Stimulated activated CD4-positive, alpha-beta T cell treated with anti-CD3 and anti-CD28 coated beads, Interleukin-2, amount 100 ng/mL, for 4 hours (primary cell): ENCODE results near the gene FAM181A.

Source experiments
- DNase-seq: peaks from one replicate; pipeline ENCODE4 v3.0.0-alpha.2; 2020; ENCODE audit warnings: low read depth

FAM181A gene

DNA sequence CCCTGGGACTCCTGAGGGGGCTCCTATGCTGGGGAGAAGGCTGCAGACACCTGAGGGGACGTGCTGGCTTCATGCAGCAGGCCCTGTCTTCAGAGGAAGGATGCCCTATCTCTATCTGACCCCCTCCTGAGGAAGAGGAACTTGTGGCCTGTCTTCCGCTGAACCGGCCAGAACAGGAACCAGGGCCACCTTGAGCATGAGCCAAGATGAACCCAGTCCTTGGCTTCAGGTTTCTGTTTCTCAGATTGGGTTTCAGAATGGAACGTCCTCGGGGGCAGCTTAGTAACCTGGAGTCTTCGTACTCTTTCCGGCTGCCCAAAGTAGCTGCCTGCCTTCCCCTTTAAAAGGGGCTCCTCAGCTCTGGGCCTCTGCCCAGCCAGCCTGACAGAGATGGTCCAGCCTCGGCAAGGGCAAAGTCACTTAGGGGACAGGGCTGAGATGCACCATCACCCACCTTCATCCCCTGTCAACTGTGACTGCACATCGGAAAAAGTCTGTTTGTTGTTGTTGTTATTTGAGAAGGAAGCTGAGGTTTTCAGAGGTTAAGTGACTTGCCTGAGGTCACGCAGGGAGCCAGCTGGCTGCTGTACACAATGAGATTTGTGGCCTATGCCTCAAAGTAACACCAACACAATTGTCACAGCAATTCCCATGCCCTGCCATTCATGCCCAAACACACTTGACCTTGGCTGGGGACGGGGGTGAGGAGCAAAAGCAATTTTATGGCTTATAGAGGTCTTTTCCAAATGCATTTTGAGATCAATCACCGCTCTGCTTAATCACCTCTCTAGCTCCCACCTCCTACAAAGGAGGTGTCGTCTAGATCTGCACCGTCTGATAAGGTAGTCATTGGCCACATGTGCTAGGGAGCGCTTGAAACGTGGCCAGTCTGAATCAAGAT is 35.8 kb downstream of the FAM181A start:
- no peak for DNase-seq

DNA sequence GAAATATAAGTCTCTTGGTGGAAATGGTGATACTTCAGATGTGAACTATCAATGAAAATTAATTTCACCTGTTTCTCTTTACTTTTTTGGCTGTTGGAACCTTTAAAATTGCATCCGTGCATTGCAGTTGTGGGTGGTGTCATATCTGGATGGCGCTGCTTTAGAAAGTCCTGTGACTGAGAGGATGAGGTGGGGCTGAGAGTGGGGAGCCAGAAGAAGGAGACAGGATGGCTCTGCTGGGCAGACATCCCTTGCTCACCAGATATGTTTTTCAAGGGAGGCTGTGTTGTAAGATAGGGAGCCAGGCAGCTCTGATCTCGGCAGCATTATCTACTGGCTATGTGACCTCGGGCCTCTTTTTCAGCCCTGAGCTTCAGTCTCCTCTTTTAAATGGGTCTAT is 36.5 kb downstream of the FAM181A start:
- no peak for DNase-seq

DNA sequence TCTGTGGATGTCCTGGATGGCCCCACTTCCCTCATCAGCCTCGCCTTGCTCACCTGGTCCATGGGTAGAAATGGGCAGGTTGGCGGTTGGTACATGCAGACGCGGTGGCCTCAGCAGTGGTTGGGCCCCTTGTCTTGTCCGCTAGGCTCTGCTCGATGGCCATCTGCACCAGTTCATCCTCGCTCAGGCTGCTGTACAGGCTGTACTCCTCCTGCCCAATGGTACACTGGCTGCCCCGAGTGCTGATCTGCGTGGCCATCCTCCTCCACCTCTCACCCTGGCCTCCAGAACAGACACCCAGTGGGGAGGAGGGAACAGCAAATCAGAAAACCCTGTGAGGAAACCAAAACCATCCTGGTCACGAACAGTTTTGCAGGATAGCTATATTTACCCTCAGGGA is 37.1 kb downstream of the FAM181A start:
- DNase-seq: no peak

DNA sequence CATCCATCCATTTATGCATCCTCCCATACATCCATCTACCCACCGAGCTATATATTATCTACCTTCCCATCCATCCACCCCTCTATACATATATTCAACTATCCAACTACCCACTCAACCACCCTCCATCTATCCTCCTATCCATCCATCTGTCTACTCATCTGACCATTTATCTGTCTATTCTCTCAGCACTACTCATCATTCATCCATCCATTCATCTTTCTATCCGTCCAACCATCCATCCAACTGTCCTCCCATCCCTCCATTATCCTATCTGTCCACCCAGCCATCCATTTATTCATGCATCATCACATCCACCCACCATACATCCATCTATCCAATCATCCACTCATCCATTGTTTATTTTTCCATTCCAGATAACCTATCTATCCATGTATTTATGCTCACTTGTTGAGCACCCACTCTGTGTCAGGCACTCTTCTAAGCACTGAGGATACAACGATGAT is 37.7 kb downstream of the FAM181A start:
- DNase-seq: no peak

DNA sequence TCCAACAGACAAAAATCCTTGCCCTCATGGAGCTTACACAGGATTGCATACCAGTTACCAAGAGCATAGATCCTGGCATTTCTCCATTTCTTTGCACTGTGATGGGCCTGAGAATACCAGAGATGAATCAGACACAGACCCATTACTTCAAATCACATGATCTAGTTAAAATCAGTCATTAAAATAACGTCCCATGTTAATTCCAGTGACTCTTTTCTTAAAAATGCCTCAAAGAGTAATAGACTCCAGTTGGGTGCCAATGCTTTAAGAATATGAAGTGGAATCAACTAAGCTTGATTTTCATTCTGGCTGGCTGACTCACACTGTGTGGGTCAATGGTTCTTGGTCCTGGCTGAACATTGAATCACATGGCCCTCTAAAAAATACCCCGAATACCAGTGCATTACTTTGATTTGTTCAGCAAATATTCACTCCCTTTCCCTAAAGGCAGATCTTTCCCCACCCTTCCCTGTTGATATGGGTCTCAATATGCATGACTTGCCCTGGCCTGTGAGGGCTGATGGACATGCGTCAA is 38.2 kb downstream of the FAM181A start:
- DNase-seq: no peak

DNA sequence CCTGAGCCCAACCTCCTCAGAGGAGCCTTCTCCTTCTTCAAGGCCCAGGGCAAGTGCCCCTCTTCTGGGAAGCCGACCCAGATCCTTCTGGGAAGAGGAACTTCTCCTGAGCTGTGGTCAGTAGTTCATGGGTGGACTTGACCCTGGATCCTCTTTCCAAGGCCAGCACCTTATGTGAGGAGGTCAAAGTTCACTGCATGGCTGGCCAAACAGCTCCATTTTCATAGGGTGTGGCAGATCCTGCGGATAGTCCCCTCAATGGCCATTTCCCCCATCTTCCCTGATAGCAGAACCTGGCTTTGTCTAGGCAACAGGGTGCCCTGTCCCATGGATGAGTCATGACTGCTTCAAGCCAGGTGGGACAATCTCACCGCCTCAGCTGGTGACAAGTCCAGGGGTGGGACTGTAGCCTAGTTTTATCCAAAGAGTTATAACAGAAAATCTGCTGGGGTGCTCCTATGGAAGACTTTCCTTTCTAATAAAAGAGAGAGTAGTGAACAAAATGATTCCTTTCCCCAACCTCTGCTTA is 38.9 kb downstream of the FAM181A start:
- DNase-seq: no peak

DNA sequence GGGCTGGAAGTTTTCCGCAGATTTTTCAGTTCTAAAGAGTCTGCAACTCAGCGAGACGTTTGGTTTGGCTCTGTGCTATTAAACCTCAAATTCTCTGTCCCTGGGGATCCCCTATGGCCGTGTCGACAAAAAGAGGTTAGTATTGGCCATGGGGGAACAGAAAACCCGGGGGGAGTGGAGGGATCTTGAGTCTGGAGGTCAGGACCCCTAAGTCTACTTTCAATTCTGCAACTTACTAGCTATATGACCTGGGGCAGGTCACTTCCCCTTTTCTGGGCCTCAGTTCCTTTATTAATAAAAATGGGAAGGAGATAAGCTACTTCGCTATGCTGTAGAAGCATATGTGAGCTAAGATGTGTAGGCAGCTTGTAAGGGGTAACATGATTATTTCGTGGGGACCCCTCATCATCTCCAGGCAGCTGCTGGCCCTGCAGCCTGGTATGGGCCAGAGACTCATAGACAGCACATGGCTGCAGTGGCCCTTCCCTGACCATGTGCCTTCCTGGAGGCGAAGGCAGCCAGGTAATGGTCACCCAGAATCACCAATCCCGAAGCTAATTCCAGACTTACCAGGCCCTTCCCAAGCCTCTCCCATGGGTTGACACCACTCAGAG is 40.6 kb downstream of the FAM181A start:
- no peak for DNase-seq

DNA sequence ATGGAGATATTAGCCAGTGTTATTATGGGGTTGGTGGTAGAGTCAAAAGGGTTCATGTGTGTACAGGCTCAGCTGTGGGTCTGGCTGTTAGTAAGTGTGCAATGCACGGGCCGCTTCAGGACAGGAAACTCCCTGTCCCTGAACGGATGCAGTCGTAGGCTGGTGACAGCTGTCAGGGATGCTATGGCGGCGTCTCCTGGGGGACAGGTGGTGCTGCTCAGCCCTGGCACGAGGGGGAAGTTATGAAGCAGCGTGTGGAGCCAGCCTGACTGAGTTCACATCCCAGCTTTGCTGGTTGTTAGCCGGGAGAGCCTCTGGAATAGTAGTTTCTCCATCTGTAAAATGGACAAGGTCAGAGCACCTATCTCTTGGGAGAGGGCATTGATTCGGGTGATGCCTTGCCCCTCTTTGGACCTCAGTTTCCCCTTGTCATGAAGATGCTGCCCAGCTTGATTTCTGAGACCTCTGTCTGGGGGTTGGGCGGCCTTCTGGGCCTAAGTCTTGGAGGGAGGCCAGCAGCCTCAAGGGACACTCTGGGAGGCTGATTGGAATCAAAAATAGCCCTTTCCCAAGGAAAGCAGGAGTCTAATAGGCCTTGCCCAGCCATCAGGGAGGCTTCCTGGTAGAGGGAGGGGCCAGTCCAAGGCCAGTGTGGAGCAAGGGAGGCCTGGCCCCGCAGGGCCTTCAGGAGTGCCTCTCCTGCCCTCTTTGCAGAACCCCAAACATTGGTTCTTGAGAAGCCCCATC is 42.1 kb downstream of the FAM181A start:
- DNase-seq: no peak

DNA sequence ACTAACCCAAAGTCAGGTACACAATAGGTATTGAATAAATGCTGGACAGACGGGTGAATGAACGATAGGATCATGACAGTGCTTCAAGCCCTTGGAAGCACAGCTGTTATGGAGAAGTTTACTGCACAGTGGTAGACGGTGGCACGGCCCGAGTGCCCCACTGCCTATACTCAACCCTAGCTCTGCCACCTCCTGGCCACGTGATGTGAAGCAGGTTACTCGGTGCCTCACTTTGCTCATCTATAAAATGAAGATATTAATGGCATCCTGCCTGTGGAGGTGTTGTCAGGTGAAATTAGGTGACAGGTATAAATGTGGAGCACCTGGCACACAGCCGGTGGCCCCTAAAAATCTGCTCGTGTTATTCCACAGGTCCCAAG is 43.4 kb downstream of the FAM181A start:
- DNase-seq: peak; percentile 63

DNA sequence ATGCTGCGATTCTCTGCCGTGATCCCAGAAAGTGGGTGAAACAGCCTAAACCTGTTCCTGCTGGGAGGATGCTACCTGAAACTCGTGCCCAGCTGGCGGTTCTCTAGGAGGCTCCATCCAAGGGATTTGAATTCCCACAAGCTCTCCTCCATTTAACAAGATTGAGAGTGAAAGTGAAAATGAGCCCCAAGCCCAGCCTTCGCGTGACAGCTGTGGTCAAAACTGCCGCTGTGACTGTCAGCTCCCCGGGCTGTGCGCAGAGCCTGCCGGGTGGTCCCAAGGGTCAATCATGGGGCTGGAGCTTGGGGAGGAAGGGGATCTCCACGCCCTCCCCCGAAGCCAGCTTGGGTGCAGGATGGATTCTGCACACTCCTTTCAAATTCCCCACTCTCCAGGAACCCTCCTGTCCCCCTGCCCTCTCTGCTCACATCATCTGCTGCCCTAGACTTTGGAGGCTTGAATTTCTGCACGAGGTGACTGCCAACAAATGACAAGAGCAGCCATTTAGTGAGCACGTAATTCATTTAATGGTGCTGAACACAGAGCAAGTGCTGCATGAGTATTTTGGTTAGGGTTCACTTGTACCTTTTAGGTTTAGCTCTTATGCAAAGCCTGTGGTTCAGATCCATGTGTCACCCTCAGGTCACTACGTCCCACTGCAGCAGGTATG is 44.0 kb downstream of the FAM181A start:
- DNase-seq: no peak

DNA sequence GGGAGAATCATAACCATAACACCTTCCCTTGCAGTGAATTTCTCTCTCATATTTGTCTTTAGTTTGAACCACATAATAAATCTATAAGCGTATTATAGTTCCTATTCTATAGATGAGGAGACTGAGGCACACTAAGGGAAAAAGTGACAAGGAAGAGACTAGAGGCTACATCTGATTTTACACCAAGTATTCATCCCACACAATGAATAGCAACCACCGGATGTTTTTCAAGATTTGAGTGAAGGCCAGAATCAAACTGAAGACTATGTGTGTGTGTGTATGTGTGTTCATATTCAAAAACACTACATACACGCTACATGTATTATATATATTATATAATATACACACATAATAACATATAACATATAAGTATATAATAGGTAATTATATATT is 44.5 kb downstream of the FAM181A start:
- no peak for DNase-seq

DNA sequence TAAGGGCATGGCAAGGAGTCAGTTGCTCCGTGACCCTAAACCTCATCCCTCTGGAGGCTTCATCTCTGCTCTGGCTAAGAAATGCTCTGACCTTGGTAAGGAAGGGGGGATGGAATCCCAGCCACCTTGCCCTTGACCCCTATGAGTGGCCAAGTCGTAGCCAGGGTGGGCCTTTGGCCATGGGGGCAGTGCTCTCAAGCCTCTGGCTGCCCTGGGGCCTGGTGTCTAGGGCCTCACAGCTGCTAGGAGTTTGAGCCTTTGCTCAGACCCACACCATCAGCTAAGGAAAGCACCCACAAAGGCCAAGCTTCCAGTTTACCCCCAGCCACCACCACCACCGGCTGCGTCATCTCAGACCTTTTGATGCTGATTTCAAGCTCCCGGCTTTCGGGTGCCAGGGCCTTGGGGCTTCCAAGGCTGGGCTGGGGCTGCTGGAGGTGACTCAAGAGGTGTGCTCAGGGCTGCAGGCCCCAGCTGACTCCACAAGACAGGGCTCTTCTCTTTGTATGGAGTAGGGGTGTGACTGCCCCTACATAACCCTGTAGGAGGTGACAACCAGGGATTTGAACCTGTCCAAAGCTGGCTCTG is 45.6 kb downstream of the FAM181A start:
- DNase-seq: no peak

DNA sequence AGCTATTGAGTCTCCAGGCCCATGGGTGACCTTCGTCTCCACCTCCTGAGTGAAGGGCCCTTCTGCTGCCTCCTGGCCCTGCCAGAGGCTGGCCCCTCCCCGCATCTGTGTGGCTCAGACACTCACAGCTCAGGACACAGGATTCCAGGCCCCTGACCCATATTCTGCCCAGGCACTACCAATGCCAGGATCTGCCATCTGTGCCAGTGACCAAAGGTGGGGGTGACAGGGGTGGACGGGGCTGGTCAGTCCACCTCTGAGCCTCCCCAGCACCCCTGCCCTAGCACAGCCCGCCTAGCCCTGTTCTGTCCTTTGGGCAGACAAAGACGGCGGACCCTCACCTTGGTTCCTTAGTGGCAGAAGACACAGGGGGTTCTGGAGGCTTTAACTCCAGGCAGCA is 46.5 kb downstream of the FAM181A start:
- DNase-seq: no peak

DNA sequence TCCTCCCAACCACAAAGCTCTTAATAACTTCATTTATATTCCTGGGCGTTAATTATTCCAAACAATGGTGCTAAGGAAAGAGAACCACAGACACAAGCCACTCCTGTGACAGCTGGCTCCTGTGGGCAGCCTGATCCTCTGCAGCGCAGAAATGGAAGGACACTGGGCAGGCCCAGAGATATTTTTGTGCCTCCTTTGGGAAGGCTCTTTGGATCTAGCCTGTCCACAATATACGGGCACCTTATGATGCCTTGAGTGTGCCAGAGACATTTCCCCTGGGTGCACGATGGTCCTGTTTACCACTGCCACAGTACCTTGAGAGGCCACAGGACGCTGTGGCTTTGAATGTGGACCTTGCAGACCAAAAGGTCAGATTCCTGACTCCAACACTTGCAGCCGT is 47.2 kb downstream of the FAM181A start:
- DNase-seq: no peak

DNA sequence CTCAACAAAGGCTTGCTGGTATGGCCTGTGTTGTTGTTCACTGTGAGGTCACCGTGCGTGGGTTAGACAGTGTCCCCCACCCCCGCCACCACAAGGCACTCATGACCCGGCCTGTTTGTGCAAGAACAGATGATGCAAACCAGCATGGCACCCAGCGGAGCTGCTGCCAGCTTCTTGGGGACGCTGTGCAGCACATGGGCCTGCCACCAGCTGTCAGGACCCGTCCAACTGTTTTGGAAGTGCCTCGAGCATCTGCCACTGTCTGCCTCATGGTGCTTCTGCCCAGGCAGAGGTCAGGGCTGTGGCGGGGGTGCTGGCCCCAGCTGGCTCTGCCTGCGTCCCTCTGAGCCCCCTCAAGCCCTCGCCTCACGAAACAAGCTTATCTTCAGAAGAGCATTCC is 47.7 kb downstream of the FAM181A start:
- no peak for DNase-seq

DNA sequence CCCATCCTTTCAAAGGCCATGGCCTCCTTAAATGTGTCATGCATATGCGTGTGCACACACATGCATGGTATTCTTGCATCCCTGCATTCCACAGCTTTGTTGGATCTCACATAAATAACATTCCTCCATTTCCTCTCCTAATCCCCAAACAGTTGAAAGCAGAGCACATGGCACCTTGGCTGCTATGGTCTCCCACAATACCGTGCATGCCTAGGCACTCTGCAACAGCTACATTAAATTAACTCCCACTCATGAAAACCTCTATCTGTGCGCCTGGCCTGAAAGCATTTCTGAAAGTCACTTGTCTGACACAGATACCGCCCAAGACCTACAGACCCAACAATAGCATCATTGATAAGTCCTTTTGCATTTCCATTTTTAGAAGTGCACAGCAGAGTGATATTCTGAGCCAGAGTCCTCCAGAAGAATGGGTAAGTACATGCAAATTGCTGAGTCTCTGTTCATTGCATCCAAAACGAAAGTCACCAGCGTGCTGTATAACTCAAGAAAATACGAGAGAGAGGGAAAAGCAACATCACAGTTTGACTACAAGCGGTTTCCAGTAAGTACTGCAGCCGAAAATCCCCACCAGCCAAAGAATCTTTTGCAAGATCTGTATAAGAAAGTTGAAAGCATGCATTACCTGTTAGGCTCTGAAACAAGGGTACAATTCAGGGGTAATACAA is 48.8 kb downstream of the FAM181A start:
- DNase-seq: no peak

DNA sequence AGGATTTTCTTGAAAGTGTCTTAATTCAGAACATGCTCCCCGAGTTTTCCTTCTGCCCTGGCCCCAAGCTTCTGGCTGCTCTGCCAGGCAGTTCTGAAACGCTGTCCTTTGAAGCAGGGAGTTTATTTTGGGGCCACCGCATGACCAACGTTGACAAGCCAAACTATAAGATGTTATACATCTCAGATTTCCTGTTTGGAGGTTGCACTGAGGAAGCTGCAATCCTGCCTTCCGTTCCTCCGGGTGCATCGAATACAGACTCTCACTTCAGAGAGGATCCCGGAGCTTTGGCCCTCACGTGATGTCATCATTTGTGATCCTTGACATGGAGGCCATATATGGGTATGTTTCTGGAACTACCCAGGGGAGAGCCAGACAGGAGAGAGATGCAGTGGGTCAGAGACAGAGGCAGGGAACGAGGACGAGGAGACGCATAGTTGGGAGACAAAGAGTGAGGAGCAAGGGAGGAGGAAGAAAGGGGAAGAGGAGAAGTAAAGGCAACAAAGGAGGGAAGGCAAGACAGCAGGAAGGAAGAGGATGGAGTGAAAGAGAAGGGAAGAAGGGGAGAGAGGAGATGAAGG is 49.4 kb downstream of the FAM181A start, which contains the start of gene ASB2:
TSS of gene ASB2 (minus strand) at position 94 of the 581 bp plus-strand sequence. CDS start 12,031 bp downstream, outside the sequence.
- DNase-seq: no peak

DNA sequence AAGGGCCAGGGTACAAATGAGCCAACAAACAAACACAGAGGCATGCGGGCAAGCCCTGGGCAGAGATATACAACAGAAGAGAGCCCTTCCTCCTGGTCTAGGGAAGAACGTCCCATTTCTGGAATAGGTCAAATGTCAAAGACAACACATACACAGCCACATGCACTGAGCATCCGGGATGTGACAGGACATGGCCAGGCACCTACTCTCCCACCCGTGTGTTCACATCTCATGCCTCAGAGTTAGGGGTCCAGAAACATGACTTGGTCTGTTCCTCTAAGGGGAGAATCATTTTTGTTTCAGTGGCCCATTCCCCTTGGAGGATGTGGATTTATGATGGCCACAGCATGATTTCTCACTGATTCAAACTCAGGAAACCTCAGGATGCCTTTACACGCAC is 50.0 kb downstream of the FAM181A start:
- DNase-seq: no peak

DNA sequence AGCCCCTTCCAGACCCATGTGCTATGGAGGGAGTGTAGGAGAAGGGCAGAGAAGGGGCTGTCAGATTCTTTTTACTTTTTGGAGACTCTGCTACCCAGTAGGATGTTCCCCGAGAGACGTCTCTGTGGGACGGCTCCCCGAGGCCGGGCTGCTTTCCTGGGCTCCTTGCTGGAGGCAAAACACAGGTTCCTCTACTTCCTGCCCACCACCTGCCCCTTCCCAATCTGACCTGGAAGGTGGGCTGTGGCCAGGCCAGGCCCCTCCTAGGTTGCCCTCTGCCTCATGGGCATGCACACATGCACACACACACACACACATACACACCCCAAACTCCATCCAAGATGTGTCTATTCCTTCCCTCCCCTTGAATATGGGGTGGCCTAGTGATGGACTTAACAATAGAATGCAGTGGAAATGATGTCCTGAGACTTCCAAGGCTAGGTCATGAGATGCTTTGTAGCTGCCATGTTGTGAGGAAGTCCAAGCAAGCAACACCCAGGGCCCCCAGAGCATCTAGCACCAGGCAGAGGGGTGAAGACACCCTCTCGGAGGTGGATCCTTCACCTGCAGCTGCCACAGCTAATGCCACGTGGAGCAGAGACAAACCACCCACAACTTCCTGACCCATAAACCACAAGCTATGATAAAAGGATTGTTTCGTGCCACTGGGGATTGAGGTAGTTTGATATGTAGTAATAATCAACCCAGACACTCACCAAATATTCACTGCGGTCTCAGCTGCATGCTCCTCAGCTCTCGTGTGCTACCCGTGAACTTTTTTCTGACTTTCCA is 50.8 kb downstream of the FAM181A start:
- DNase-seq: peak; percentile 70
